HepG2 (cell line): Measurements from ENCODE around the gene KMT5C. TPM values are rescaled to one million over a fixed set of nuclear protein-coding genes. Genes with fewer than 3 reads are reported as not detected.

Experiments
- ATAC-seq: fragments of 200-7000 bp; cut with Tn5 transposase; 3 replicates; pipeline ENCODE4 v1.9.1; 2020; ENCODE audit warnings: mild to moderate bottlenecking, moderate library complexity
- BruUV-seq: library from RNA; stranded (reverse); fragments of 400-500 nt; replicated peaks from 2 replicates; lab custom pipeline; 2021; lab: Mats Ljungman, UMichigan
- CTCF ChIA-PET: fragments of 300-600 bp; formaldehyde crosslinking; extraction: SDS; loops from one replicate; lab custom pipeline; 2021; ENCODE audit warnings: low total read pairs, inconsistent platforms, low intra/inter-chr PET ratio; lab: Yijun Ruan, JAX
- POLR2A ChIA-PET: fragments of 350-600 bp; sonication (Branson Sonifier 250); formaldehyde crosslinking; loops from one replicate; lab custom pipeline; 2020; ENCODE audit warnings: antibody characterized with exemption, inconsistent platforms; lab: Yijun Ruan, JAX
- DNase-seq: peaks from one replicate; pipeline ENCODE4 v3.0.0-alpha.2; 2015; ENCODE audit warnings: low spot score
- FAIRE-seq: peaks from 3 replicates; lab custom pipeline; 2011; peaks lifted over from hg19 to GRCh38; lab: Jason Lieb, UNC
- H2AFZ ChIP-seq: one replicate; pipeline ENCODE4 v1.6.1; 2011; ENCODE audit warnings: low read length, inconsistent platforms
- H3K27ac ChIP-seq: fragments of 300-600 bp; 3 replicates; pipeline ENCODE4 v1.8.0; 2011; ENCODE audit warnings: mixed run types, mild to moderate bottlenecking, mixed read lengths, low read length, inconsistent platforms; ENCODE audit not compliant: insufficient read depth; ENCODE audit errors: extremely low read length
- H3K27me3 ChIP-seq, 2 experiments: fragments of 200-600 bp in 1 of 2; 2 replicates in 1 of 2; 3 replicates in 1 of 2; pipeline versions ENCODE4 v1.6.0 to v1.8.0; 2011; ENCODE audit warnings: low read length in 2 of 2, mild to moderate bottlenecking in 2 of 2, moderate library complexity in 2 of 2, inconsistent platforms in 1 of 2; ENCODE audit not compliant: insufficient read depth in 2 of 2, control insufficient read depth in 1 of 2
- H3K36me3 ChIP-seq, 2 experiments: fragments of 200-600 bp in 1 of 2; replicated peaks in 1 of 2; 2 replicates in 1 of 2; 3 replicates in 1 of 2; pipeline versions ENCODE4 v1.5.1 to v1.8.0; 2011; ENCODE audit warnings: low read length in 2 of 2, inconsistent platforms in 1 of 2; ENCODE audit not compliant: insufficient read depth in 2 of 2, control insufficient read depth in 1 of 2
- H3K4me1 ChIP-seq: 2 replicates; pipeline ENCODE4 v1.5.1; 2012; ENCODE audit warnings: low read length, inconsistent platforms; ENCODE audit not compliant: insufficient read depth
- H3K4me2 ChIP-seq: 2 replicates; pipeline ENCODE4 v1.6.0; 2011; ENCODE audit warnings: low read depth, low read length, inconsistent platforms
- H3K4me3 ChIP-seq, 3 experiments: fragments of 200-600 bp in 1 of 3; sonication (generic), shearing (Covaris generic) in 1 of 3; replicated peaks in 1 of 3; 2 replicates each; pipeline ENCODE4 v1.5.1; 2011 to 2016; ENCODE audit warnings: low read length in 3 of 3, inconsistent platforms in 2 of 3, low read depth in 2 of 3, mild to moderate bottlenecking in 2 of 3, control low read depth in 1 of 3, mixed read lengths in 1 of 3; ENCODE audit not compliant: insufficient read depth in 1 of 3
- H3K79me2 ChIP-seq: one replicate; pipeline ENCODE4 v1.6.1; 2011; ENCODE audit warnings: low read length, inconsistent platforms; ENCODE audit not compliant: insufficient read depth
- H3K9ac ChIP-seq: 2 replicates; pipeline ENCODE4 v1.6.0; 2011; ENCODE audit warnings: mild to moderate bottlenecking, low read depth, low read length, inconsistent platforms; ENCODE audit not compliant: insufficient read depth
- H3K9me3 ChIP-seq: 2 replicates; pipeline ENCODE4 v1.5.1; 2012; ENCODE audit warnings: mild to moderate bottlenecking, low read length
- H4K20me1 ChIP-seq: 2 replicates; pipeline ENCODE4 v1.6.0; 2011; ENCODE audit warnings: inconsistent platforms, mild to moderate bottlenecking, low read length, moderate library complexity; ENCODE audit not compliant: insufficient read depth
- PRDM10 ChIP-seq: sonication (generic); formaldehyde crosslinking; IDR thresholded peaks from 2 replicates; pipeline ENCODE4 v1.4.0; 2020; ENCODE audit warnings: low read depth, missing genetic modification reagents
- RBFOX2 ChIP-seq: fragments of 200-400 bp; formaldehyde crosslinking; IDR thresholded peaks from 2 replicates; pipeline ENCODE4 v1.6.1; 2017; ENCODE audit warnings: low read depth, mild to moderate bottlenecking, low read length
- REPIN1 ChIP-seq: sonication (generic); formaldehyde crosslinking; IDR thresholded peaks from 2 replicates; pipeline ENCODE4 v1.8.0; 2022; ENCODE audit warnings: missing genetic modification reagents, low read depth, mild to moderate bottlenecking, borderline replicate concordance
- SMAD1 ChIP-seq: sonication (generic); formaldehyde crosslinking; IDR thresholded peaks from 2 replicates; pipeline ENCODE4 v1.4.0; 2020; ENCODE audit warnings: missing genetic modification reagents, low read depth, mild to moderate bottlenecking, borderline replicate concordance
- TFDP2 ChIP-seq: sonication (generic); formaldehyde crosslinking; IDR thresholded peaks from 2 replicates; pipeline ENCODE4 v1.4.0; 2020; ENCODE audit warnings: missing genetic modification reagents
- ZNF770 ChIP-seq: sonication (generic); formaldehyde crosslinking; IDR thresholded peaks from 2 replicates; pipeline ENCODE4 v1.5.0; 2020; ENCODE audit warnings: mild to moderate bottlenecking, missing genetic modification reagents
- WGBS: methylation state at CpG from one replicate; pipeline ENCODE4 v1.1.6; 2017; ENCODE audit warnings: low lambda C conversion rate; 5-methylcytosine and 5-hydroxymethylcytosine counted together
- in situ Hi-C: cut with HindIII; loops from 2 replicates; pipeline ENCODE4 v1.10.0; 2017; ENCODE audit warnings: low pct_unique_long_range_greater_than_20kb; ENCODE audit not compliant: extremely low pct_ligation_motif_present
- intact Hi-C: fragments of 100-400 bp; cut with micrococcal nuclease; formaldehyde crosslinking; loops from one replicate; pipeline ENCODE4 v1.10.0; 2022; ENCODE audit not compliant: unreplicated experiment
- polyA plus RNA-seq, 8 experiments: library from polyadenylated mRNA; depleted of rRNA in 3 of 8; stranded (reverse) in 7 of 8; unstranded in 1 of 8; fragments of >200 nt; fragmentation: Illumina TruSeq in 4 of 8; extraction: Trizol in 4 of 8; gene quantifications; 2 replicates each; pipeline versions ENCODE4 v1.2.1 to v1.2.3, GENCODE V29; 2011 to 2016; ENCODE audit warnings: low read depth in 4 of 8, missing spikeins in 1 of 8, mixed read lengths in 1 of 8; ENCODE audit not compliant: insufficient read depth in 1 of 8
- total RNA-seq, 5 experiments: library from RNA; depleted of rRNA; stranded (reverse); fragments of >200 nt; fragmentation: Illumina TruSeq; extraction: Trizol; gene quantifications; 2 replicates each; pipeline ENCODE4 v1.2.3, GENCODE V29; 2016; ENCODE audit warnings: low read depth in 1 of 5

The KMT5C gene
- total and polyA plus RNA-seq, 2 of the 13 experiments (the other 11 are each of a cell fraction or from before 2014, with no cell fraction given), result 5.5 to 9.0 TPM

GRCh38 chr19:55345101-55345817 is 5.6 kb downstream of the KMT5C start:
- Histone ChIP-seq H3K79me2 (peaks cover 2% of the 10 kb centered on the region), H3K36me3 (peaks cover 2 to 7% of the 10 kb centered on the region in 2 experiments; a peak in 3 of 5 replicates), H3K9ac (no peak overlapping the region), H3K27me3 (no peaks in the 10 kb centered on the region; a peak in 2 of 5 replicates), H3K9me3 (no peaks in the 10 kb centered on the region), H3K4me2 (no peak overlapping the region), H4K20me1 (peaks cover 3% of the 10 kb centered on the region; the same call in 1 of the 2 replicates), H3K4me1 (peaks cover 12% of the 10 kb centered on the region), H2AFZ (no peak overlapping the region), H3K4me3 (no peak overlapping the region), H3K27ac (no peak overlapping the region)
- WGBS, result 91% methylated on average over 21 of the region's 22 CpGs
- in situ Hi-C loops, result no loop called here
- TF ChIP-seq RBFOX2, result 0 out of 2 replicates have a peak, but pooled peaks have one; percentile 17
- no peak for TF ChIP-seq SMAD1 (CRISPR knock-in tag)
- no TSS peak for BruUV-seq
- FAIRE-seq, result no peak
- intact Hi-C loops, result no loop called here
- ChIA-PET CTCF (no interaction called here), POLR2A (no interaction called here)
- no peak for DNase-seq
- ATAC-seq, result no peak

GRCh38 chr19:55345818-55346724 is 6.4 kb downstream of the KMT5C start:
- no peak for DNase-seq
- intact Hi-C loops (no loop called here), in situ Hi-C loops (no loop called here)
- no peak for ATAC-seq
- Histone ChIP-seq H3K4me2 (no peak overlapping the region), H3K79me2 (no peaks in the 10 kb centered on the region), H3K9ac (no peak overlapping the region), H3K4me3 (no peak overlapping the region), H3K36me3 (peaks cover 2 to 7% of the 10 kb centered on the region in 2 experiments; a peak in 3 of 5 replicates), H3K27ac (no peak overlapping the region), H3K9me3 (no peaks in the 10 kb centered on the region), H2AFZ (no peak overlapping the region), H3K4me1 (peaks cover 8% of the 10 kb centered on the region), H4K20me1 (peaks cover 3% of the 10 kb centered on the region; the same call in 1 of the 2 replicates), H3K27me3 (no peaks in the 10 kb centered on the region; a peak in 1 of 5 replicates)
- CTCF ChIA-PET, result interaction anchor here (0.5 kb wide), 1 partner anchor 41 kb away, joined by 3 read pairs; no protein-coding TSS in a partner anchor
- no TSS peak for BruUV-seq
- WGBS, result 94% methylated on average over 29 of the region's 43 CpGs
- POLR2A ChIA-PET, result no interaction called here
- FAIRE-seq, result no peak
- TF ChIP-seq TFDP2 (CRISPR knock-in tag) (no peak), REPIN1 (no peak), ZNF770 (CRISPR knock-in tag) (no peak), PRDM10 (CRISPR knock-in tag) (no peak)
